Astrocyte (in vitro differentiated cells and primary cell): ENCODE data around the gene SLC6A7. TPM values are rescaled to one million over a fixed set of nuclear protein-coding genes. Genes with fewer than 3 reads are reported as not detected.

Experiments
- DNase-seq: peaks from one replicate; pipeline ENCODE4 v3.0.0-alpha.2; 2010; ENCODE audit warnings: low read depth
- FAIRE-seq: peaks from 2 replicates; lab custom pipeline; 2011; peaks lifted over from hg19 to GRCh38; lab: Jason Lieb, UNC
- H2AFZ ChIP-seq: 2 replicates; pipeline ENCODE4 v1.6.0; 2012; ENCODE audit warnings: low read depth, low read length, inconsistent platforms
- H3K27ac ChIP-seq: 2 replicates; pipeline ENCODE4 v1.5.1; 2011; ENCODE audit warnings: low read depth, low read length, inconsistent platforms
- H3K27me3 ChIP-seq: 2 replicates; pipeline ENCODE4 v1.6.0; 2011; ENCODE audit warnings: low read length, inconsistent platforms; ENCODE audit not compliant: insufficient read depth
- H3K36me3 ChIP-seq: 2 replicates; pipeline ENCODE4 v1.5.1; 2011; ENCODE audit warnings: low read length, inconsistent platforms; ENCODE audit not compliant: insufficient read depth
- H3K4me1 ChIP-seq: 2 replicates; pipeline ENCODE4 v1.5.1; 2011; ENCODE audit warnings: low read length, inconsistent platforms; ENCODE audit not compliant: insufficient read depth
- H3K4me2 ChIP-seq: 2 replicates; pipeline ENCODE4 v1.6.0; 2012; ENCODE audit warnings: low read length, inconsistent platforms
- H3K4me3 ChIP-seq: 2 replicates; pipeline ENCODE4 v1.5.1; 2011; ENCODE audit warnings: low read depth, mild to moderate bottlenecking, low read length, inconsistent platforms; ENCODE audit not compliant: insufficient read depth
- H3K79me2 ChIP-seq: 2 replicates; pipeline ENCODE4 v1.6.0; 2012; ENCODE audit warnings: mild to moderate bottlenecking, low read length, inconsistent platforms; ENCODE audit not compliant: insufficient read depth
- H3K9ac ChIP-seq: 2 replicates; pipeline ENCODE4 v1.6.0; 2012; ENCODE audit warnings: mild to moderate bottlenecking, low read length, inconsistent platforms
- H3K9me3 ChIP-seq: 2 replicates; pipeline ENCODE4 v1.5.1; 2012; ENCODE audit warnings: low read depth, mild to moderate bottlenecking, low read length, inconsistent platforms; ENCODE audit not compliant: insufficient read depth
- H4K20me1 ChIP-seq: 2 replicates; pipeline ENCODE4 v1.6.0; 2012; ENCODE audit warnings: low read length, inconsistent platforms; ENCODE audit not compliant: insufficient read depth
- H3K27ac Mint-ChIP-seq: one replicate; pipeline ENCODE4 v1.8.0; 2021; ENCODE audit warnings: mild to moderate bottlenecking, mixed read lengths; ENCODE audit not compliant: unreplicated experiment
- H3K27me3 Mint-ChIP-seq: one replicate; pipeline ENCODE4 v1.8.0; 2021; ENCODE audit warnings: low read depth, mixed read lengths; ENCODE audit not compliant: unreplicated experiment
- H3K36me3 Mint-ChIP-seq: one replicate; pipeline ENCODE4 v1.8.0; 2021; ENCODE audit warnings: low read depth, mixed read lengths; ENCODE audit not compliant: unreplicated experiment
- H3K4me1 Mint-ChIP-seq: one replicate; pipeline ENCODE4 v1.8.0; 2021; ENCODE audit warnings: low read depth, mixed read lengths; ENCODE audit not compliant: unreplicated experiment
- H3K4me3 Mint-ChIP-seq: one replicate; pipeline ENCODE4 v1.8.0; 2021; ENCODE audit warnings: mild to moderate bottlenecking, moderate library complexity, mixed read lengths; ENCODE audit not compliant: unreplicated experiment
- H3K9me3 Mint-ChIP-seq: one replicate; pipeline ENCODE4 v1.8.0; 2021; ENCODE audit warnings: mild to moderate bottlenecking, mixed read lengths; ENCODE audit not compliant: unreplicated experiment
- CTCF ChIP-seq: IDR thresholded peaks from 2 replicates; pipeline ENCODE4 v1.5.1; 2011; ENCODE audit warnings: low read depth, mild to moderate bottlenecking, inconsistent platforms, low read length, moderate library complexity; ENCODE audit not compliant: insufficient read depth
- EZH2 ChIP-seq: IDR thresholded peaks from 2 replicates; pipeline ENCODE4 v1.6.1; 2012; ENCODE audit warnings: mild to moderate bottlenecking, low read length, inconsistent platforms; ENCODE audit not compliant: insufficient read depth
- total RNA-seq: library from RNA; stranded (reverse); gene quantifications from 2 replicates; pipeline ENCODE4 v1.2.1, GENCODE V29; 2021

Gene SLC6A7
- total RNA-seq, 1 donor from 2014 or later: not detected

- H3K4me1 Mint-ChIP-seq: peaks cover 3% of the 10 kb centered on the region
- peaks cover 2% of the 10 kb centered on the region for H3K36me3 Mint-ChIP-seq
- FAIRE-seq: no peak
Observed at GRCh38 chr5:150186897-150187296, 3.0 kb upstream of the SLC6A7 start.

DNA sequence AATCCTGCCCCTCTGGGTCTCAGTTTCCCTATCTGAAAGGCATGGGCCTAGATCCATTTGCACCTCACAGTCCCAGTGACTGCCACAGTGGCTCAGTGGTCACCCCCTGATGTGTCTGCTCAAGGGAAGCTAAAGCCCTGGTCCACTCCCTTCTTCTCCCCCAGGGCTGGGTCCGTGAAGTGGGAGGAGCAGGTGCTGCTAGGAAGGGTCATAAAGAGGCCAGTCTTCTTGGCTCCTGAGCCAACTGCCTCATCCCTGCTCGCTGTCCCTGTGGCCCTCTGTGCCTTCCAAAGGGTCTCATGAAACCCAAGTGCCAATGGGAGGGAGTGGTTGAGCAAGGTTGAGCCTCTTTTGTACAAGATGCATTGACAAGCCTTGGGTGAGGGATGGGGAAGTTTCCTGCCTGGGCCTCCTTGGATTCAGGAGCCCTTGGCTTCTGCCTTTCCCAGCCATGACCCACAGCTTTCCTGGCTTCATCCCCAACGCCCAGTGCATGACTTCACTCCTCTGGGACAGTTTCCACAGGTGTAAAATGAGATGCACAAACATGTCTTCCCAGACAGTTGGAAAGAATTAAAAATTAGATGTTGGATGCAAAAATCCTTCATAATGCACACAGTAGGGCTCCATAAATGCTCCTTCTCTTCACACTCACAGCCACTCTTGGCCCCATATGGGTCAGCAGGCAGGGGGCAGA is 1.6 kb upstream of the SLC6A7 start:
- Histone ChIP-seq H3K79me2 (no peaks in the 10 kb centered on the region), H3K9me3 (no peaks in the 10 kb centered on the region), H4K20me1 (no peaks in the 10 kb centered on the region), H3K27ac (no peak overlapping the region), H3K4me2 (no peak overlapping the region), H2AFZ (no peak overlapping the region), H3K27me3 (peaks cover 59% of the 10 kb centered on the region), H3K4me3 (no peak overlapping the region), H3K36me3 (no peaks in the 10 kb centered on the region), H3K4me1 (peaks cover 5% of the 10 kb centered on the region), H3K9ac (no peak overlapping the region)
- TF ChIP-seq EZH2: no peak
- no peak for TF ChIP-seq CTCF
- Mint-ChIP-seq H3K4me1 (no peaks in the 10 kb centered on the region), H3K9me3 (no peaks in the 10 kb centered on the region), H3K4me3 (no peak overlapping the region), H3K36me3 (peaks cover 2% of the 10 kb centered on the region), H3K27me3 (peaks cover 78% of the 10 kb centered on the region), H3K27ac (no peak overlapping the region)
- no peak for FAIRE-seq
- no peak for DNase-seq

More at GRCh38 chr5:150186897-150187296, 3.0 kb upstream of the SLC6A7 start:
- peaks cover 80% of the 10 kb centered on the region for H3K27me3 Mint-ChIP-seq
- Histone ChIP-seq H3K4me1 (peaks cover 5% of the 10 kb centered on the region), H3K4me2 (no peak overlapping the region), H3K9me3 (no peaks in the 10 kb centered on the region), H2AFZ (no peak overlapping the region), H3K9ac (no peak overlapping the region), H4K20me1 (no peaks in the 10 kb centered on the region), H3K4me3 (no peak overlapping the region), H3K36me3 (no peaks in the 10 kb centered on the region), H3K79me2 (no peaks in the 10 kb centered on the region), H3K27me3 (peaks cover 48% of the 10 kb centered on the region), H3K27ac (no peak overlapping the region)
- H3K4me3 Mint-ChIP-seq: no peak overlapping the region
- no peak for DNase-seq
- no peaks in the 10 kb centered on the region for H3K9me3 Mint-ChIP-seq
- TF ChIP-seq CTCF (no peak), EZH2 (no peak)
- H3K27ac Mint-ChIP-seq: no peak overlapping the region

DNA sequence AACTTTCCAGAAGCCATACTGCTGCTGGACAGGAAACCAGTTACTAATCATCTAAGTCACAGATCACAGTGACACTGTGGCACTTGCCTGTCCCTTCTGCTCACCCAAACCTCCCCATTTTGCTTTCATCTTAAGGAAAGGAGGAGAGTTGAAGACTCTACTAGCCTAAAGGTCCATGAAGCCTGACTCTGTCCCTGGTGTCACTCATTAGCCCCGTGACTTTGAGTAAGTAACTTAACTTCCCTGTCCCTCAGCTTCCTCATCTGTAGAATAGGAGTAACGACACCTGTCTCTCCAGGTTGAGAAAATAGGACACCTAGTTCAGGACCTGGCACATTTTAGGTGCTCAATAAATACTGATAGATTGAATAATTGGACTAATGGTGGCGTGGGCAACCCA is 536 bp upstream of the SLC6A7 start:
- Histone ChIP-seq H3K27me3 (peaks cover 59% of the 10 kb centered on the region), H3K4me2 (no peak overlapping the region), H3K36me3 (no peaks in the 10 kb centered on the region), H3K9me3 (no peaks in the 10 kb centered on the region), H3K27ac (no peak overlapping the region), H3K4me3 (no peak overlapping the region), H2AFZ (no peak overlapping the region), H4K20me1 (no peaks in the 10 kb centered on the region), H3K79me2 (no peaks in the 10 kb centered on the region), H3K4me1 (peaks cover 5% of the 10 kb centered on the region), H3K9ac (no peak overlapping the region)
- peaks cover 2% of the 10 kb centered on the region for H3K36me3 Mint-ChIP-seq
- TF ChIP-seq EZH2: no peak
- TF ChIP-seq CTCF: no peak
- DNase-seq (no peak), FAIRE-seq (no peak)
- no peaks in the 10 kb centered on the region for H3K9me3 Mint-ChIP-seq
- H3K27me3 Mint-ChIP-seq: peaks cover 87% of the 10 kb centered on the region
- no peak overlapping the region for H3K27ac Mint-ChIP-seq
- H3K4me1 Mint-ChIP-seq: no peaks in the 10 kb centered on the region
- H3K4me3 Mint-ChIP-seq: no peak overlapping the region
